H9 (cell line): ENCODE measurements around the gene ENDOV. TPM values are rescaled to one million over a fixed set of nuclear protein-coding genes. Genes with fewer than 3 reads are reported as not detected.

Experiments used
- DNase-seq: peaks from one replicate; pipeline ENCODE4 v3.0.0-alpha.2; 2017
- H2AFZ ChIP-seq: one replicate; pipeline ENCODE4 v1.6.1; 2013; ENCODE audit warnings: mild to moderate bottlenecking, low read length, control low read depth, moderate library complexity
- H2AK5ac ChIP-seq: 2 replicates; pipeline ENCODE4 v1.6.1; 2013; ENCODE audit warnings: low read length, control low read depth, mixed read lengths; ENCODE audit not compliant: insufficient read length
- H2BK120ac ChIP-seq: one replicate; pipeline ENCODE4 v1.6.1; 2013; ENCODE audit warnings: low read depth, mild to moderate bottlenecking, low read length, control low read depth, inconsistent platforms; ENCODE audit not compliant: poor library complexity, severe bottlenecking
- H2BK12ac ChIP-seq: 2 replicates; pipeline ENCODE4 v1.6.1; 2013; ENCODE audit warnings: low read length, control low read depth, mixed read lengths, low read depth; ENCODE audit not compliant: insufficient read length
- H2BK15ac ChIP-seq: 2 replicates; pipeline ENCODE4 v1.6.1; 2013; ENCODE audit warnings: low read depth, low read length, control low read depth
- H2BK20ac ChIP-seq: one replicate; pipeline ENCODE4 v1.6.1; 2013; ENCODE audit warnings: low read depth, mild to moderate bottlenecking, low read length, control low read depth, inconsistent platforms; ENCODE audit not compliant: poor library complexity, severe bottlenecking
- H2BK5ac ChIP-seq: 2 replicates; pipeline ENCODE4 v1.6.1; 2013; ENCODE audit warnings: low read length, control low read depth, mixed read lengths; ENCODE audit not compliant: insufficient read length
- H3K14ac ChIP-seq: 2 replicates; pipeline ENCODE4 v1.6.1; 2013; ENCODE audit warnings: low read length, control low read depth; ENCODE audit not compliant: insufficient read depth
- H3K18ac ChIP-seq: 2 replicates; pipeline ENCODE4 v1.6.1; 2013; ENCODE audit warnings: low read depth, mild to moderate bottlenecking, mixed read lengths, low read length, control low read depth; ENCODE audit not compliant: insufficient read length
- H3K23ac ChIP-seq: 2 replicates; pipeline ENCODE4 v1.6.1; 2013; ENCODE audit warnings: low read length, control low read depth, mixed read lengths, low read depth; ENCODE audit not compliant: insufficient read length
- H3K23me2 ChIP-seq: 2 replicates; pipeline ENCODE4 v1.6.1; 2013; ENCODE audit warnings: low read depth, mild to moderate bottlenecking, mixed read lengths, low read length, control low read depth; ENCODE audit not compliant: insufficient read length, poor library complexity, severe bottlenecking
- H3K27ac ChIP-seq: 2 replicates; pipeline ENCODE4 v1.5.1; 2013; ENCODE audit warnings: low read length, control low read depth, mixed read lengths, low read depth; ENCODE audit not compliant: insufficient read length
- H3K27me3 ChIP-seq: 2 replicates; pipeline ENCODE4 v1.6.1; 2013; ENCODE audit warnings: low read length, control low read depth, inconsistent platforms; ENCODE audit not compliant: insufficient read depth
- H3K4ac ChIP-seq: 2 replicates; pipeline ENCODE4 v1.6.1; 2013; ENCODE audit warnings: low read depth, mild to moderate bottlenecking, control low read depth, inconsistent platforms, low read length, moderate library complexity
- H3K4me1 ChIP-seq: 2 replicates; pipeline ENCODE4 v1.6.1; 2013; ENCODE audit warnings: low read length, control low read depth, inconsistent platforms; ENCODE audit not compliant: insufficient read depth
- H3K4me2 ChIP-seq: 2 replicates; pipeline ENCODE4 v1.6.1; 2013; ENCODE audit warnings: low read length, control low read depth, mixed read lengths; ENCODE audit not compliant: insufficient read length, insufficient read depth
- H3K56ac ChIP-seq: 2 replicates; pipeline ENCODE4 v1.6.1; 2013; ENCODE audit warnings: low read depth, mild to moderate bottlenecking, mixed read lengths, low read length, control low read depth; ENCODE audit not compliant: insufficient read length
- H3K79me1 ChIP-seq: 2 replicates; pipeline ENCODE4 v1.6.1; 2013; ENCODE audit warnings: low read depth, mild to moderate bottlenecking, moderate library complexity, low read length, control low read depth, inconsistent platforms; ENCODE audit not compliant: insufficient read depth, poor library complexity, severe bottlenecking
- H3K79me2 ChIP-seq: 2 replicates; pipeline ENCODE4 v1.6.1; 2013; ENCODE audit warnings: low read length, control low read depth, inconsistent platforms; ENCODE audit not compliant: insufficient read depth
- H3K9ac ChIP-seq: 2 replicates; pipeline ENCODE4 v1.6.1; 2013; ENCODE audit warnings: low read length, control low read depth, mixed read lengths; ENCODE audit not compliant: insufficient read length; ENCODE audit errors: extremely low read depth
- H3K9me3 ChIP-seq: one replicate; pipeline ENCODE4 v1.6.1; 2013; ENCODE audit warnings: low read depth, low read length, inconsistent platforms; ENCODE audit not compliant: control insufficient read depth
- H3T11ph ChIP-seq: one replicate; pipeline ENCODE4 v1.6.1; 2013; ENCODE audit warnings: mild to moderate bottlenecking, low read length, control low read depth, inconsistent platforms
- H4K20me1 ChIP-seq: one replicate; pipeline ENCODE4 v1.6.1; 2013; ENCODE audit not compliant: control insufficient read depth, insufficient read length, insufficient read depth
- H4K5ac ChIP-seq: 2 replicates; pipeline ENCODE4 v1.6.1; 2013; ENCODE audit warnings: low read depth, mild to moderate bottlenecking, mixed read lengths, low read length, control low read depth; ENCODE audit not compliant: insufficient read length
- H4K8ac ChIP-seq: replicated peaks from 2 replicates; pipeline ENCODE4 v1.6.1; 2013; ENCODE audit warnings: low read length, control low read depth, mixed read lengths, low read depth; ENCODE audit not compliant: insufficient read length
- H4K91ac ChIP-seq: 2 replicates; pipeline ENCODE4 v1.6.1; 2013; ENCODE audit warnings: low read depth, mild to moderate bottlenecking, moderate library complexity, mixed read lengths, low read length, control low read depth; ENCODE audit not compliant: insufficient read length
- H3K27ac Mint-ChIP-seq, 3 experiments: 2 replicates in 2 of 3; 3 replicates in 1 of 3; pipeline ENCODE4 v1.8.0; 2020 to 2021; ENCODE audit warnings: mixed read lengths in 3 of 3, mild to moderate bottlenecking in 1 of 3, moderate library complexity in 1 of 3
- H3K27me3 Mint-ChIP-seq: 2 replicates; pipeline ENCODE4 v1.8.0; 2021; ENCODE audit warnings: low read depth, mild to moderate bottlenecking, moderate library complexity, mixed read lengths
- H3K36me3 Mint-ChIP-seq, 3 experiments: 2 replicates in 2 of 3; 3 replicates in 1 of 3; pipeline ENCODE4 v1.8.0; 2020 to 2021; ENCODE audit warnings: low read depth in 3 of 3, mixed read lengths in 3 of 3; ENCODE audit not compliant: insufficient read depth in 1 of 3
- H3K4me1 Mint-ChIP-seq, 2 experiments: 2 replicates each; pipeline ENCODE4 v1.8.0; 2020; ENCODE audit warnings: mixed read lengths in 2 of 2
- H3K4me3 Mint-ChIP-seq, 2 experiments: 2 replicates in 1 of 2; 3 replicates in 1 of 2; pipeline ENCODE4 v1.8.0; 2020 to 2021; ENCODE audit warnings: mild to moderate bottlenecking in 2 of 2, mixed read lengths in 2 of 2, moderate library complexity in 1 of 2
- H3K9me3 Mint-ChIP-seq, 2 experiments: 2 replicates in 1 of 2; 3 replicates in 1 of 2; pipeline ENCODE4 v1.8.0; 2020; ENCODE audit warnings: mild to moderate bottlenecking in 2 of 2, mixed read lengths in 2 of 2, moderate library complexity in 1 of 2
- CTCF ChIP-seq: fragments of 200-600 bp; sonication (generic); conservative IDR thresholded peaks from 3 replicates; pipeline ENCODE4 v1.8.0; 2021; ENCODE audit warnings: antibody characterized with exemption, mild to moderate bottlenecking
- WGBS: extraction: QIAGEN DNeasy Blood & Tissue Kit; methylation state at CpG from one replicate; pipeline ENCODE4 v1.1.7; 2013; ENCODE audit warnings: missing lambda C conversion rate, low lambda C conversion rate, mixed read lengths; ENCODE audit not compliant: insufficient read length; ENCODE audit errors: extremely low coverage; 5-methylcytosine and 5-hydroxymethylcytosine counted together
- total RNA-seq: library from RNA; stranded (reverse); gene quantifications from 2 replicates; pipeline ENCODE4 v1.2.1, GENCODE V29; 2021

ENDOV gene
- total RNA-seq, 1 experiment from 2014 or later: 17.1 TPM

GRCh38 chr17:80422981-80423380, 8.0 kb downstream of the ENDOV start:
- DNase-seq: no peak
- Histone ChIP-seq H3K27me3 (no peaks in the 10 kb centered on the region), H3K23me2 (no peaks in the 10 kb centered on the region), H3K79me1 (no peaks in the 10 kb centered on the region), H4K8ac (no peak overlapping the region), H4K91ac (no peak overlapping the region), H3K18ac (no peak overlapping the region), H2AK5ac (no peak overlapping the region), H3K27ac (no peak overlapping the region), H3K4ac (no peak overlapping the region), H4K20me1 (no peaks in the 10 kb centered on the region), H2BK15ac (no peak overlapping the region), H3T11ph (no peak overlapping the region), H2AFZ (no peak overlapping the region), H3K9me3 (no peaks in the 10 kb centered on the region), H3K79me2 (no peaks in the 10 kb centered on the region), H3K56ac (no peak overlapping the region), H3K9ac (no peak overlapping the region), H3K14ac (no peak overlapping the region), H3K4me1 (no peaks in the 10 kb centered on the region), H4K5ac (no peak overlapping the region), H3K4me2 (no peak overlapping the region), H2BK20ac (no peak overlapping the region), H2BK5ac (no peak overlapping the region), H2BK12ac (no peak overlapping the region), H2BK120ac (no peak overlapping the region), H3K23ac (no peak overlapping the region)
- Mint-ChIP-seq H3K9me3 (no peaks in the 10 kb centered on the region), H3K36me3 (peaks cover 0 to 6% (median 5%) of the 10 kb centered on the region in 3 experiments; a peak in 3 of 7 replicates), H3K27ac (0 out of 7 replicates have a peak overlapping the region, but pooled peaks of 1 of the 3 experiments have one; percentile 55), H3K4me1 (peaks cover 4 to 12% of the 10 kb centered on the region in 2 experiments), H3K4me3 (no peak overlapping the region), H3K27me3 (peaks cover 2% of the 10 kb centered on the region)
- TF ChIP-seq CTCF: no peak
- no CpG with 5 or more reads among the region's 20 CpGs for WGBS
